Measurements from ENCODE around the gene PDRG1.
"Not testable (repeated sequence)": the region's sequence is repeated elsewhere in the genome, so short reads cannot be mapped to it uniquely, and the experiment has no call there.

DNA sequence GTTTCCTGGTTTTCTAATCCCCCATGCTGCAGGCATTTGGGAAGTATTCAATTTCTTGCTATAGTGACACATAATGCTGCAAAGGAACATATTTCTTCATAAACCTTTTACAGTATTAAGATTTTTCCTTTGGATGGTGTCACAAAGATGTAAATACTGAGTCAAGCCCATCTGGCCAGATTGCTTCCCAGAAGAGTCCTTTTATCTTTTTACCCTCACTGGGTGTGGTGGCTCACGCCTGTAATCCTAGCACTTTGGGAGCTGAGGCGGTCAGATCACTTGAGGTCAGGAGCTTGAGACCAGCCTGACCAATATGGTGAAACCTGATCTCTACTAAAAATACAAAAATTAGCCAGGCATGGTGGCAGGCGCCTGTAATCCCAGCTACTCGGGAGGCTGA is 22.2 kb downstream of the PDRG1 start:
- TF ChIP-seq, protein P1, sequence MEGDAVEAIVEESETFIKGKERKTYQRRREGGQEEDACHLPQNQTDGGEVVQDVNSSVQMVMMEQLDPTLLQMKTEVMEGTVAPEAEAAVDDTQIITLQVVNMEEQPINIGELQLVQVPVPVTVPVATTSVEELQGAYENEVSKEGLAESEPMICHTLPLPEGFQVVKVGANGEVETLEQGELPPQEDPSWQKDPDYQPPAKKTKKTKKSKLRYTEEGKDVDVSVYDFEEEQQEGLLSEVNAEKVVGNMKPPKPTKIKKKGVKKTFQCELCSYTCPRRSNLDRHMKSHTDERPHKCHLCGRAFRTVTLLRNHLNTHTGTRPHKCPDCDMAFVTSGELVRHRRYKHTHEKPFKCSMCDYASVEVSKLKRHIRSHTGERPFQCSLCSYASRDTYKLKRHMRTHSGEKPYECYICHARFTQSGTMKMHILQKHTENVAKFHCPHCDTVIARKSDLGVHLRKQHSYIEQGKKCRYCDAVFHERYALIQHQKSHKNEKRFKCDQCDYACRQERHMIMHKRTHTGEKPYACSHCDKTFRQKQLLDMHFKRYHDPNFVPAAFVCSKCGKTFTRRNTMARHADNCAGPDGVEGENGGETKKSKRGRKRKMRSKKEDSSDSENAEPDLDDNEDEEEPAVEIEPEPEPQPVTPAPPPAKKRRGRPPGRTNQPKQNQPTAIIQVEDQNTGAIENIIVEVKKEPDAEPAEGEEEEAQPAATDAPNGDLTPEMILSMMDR (IDR thresholded peaks at IDR 0.05), result not testable (repeated sequence)
- TF ChIP-seq, protein P2, sequence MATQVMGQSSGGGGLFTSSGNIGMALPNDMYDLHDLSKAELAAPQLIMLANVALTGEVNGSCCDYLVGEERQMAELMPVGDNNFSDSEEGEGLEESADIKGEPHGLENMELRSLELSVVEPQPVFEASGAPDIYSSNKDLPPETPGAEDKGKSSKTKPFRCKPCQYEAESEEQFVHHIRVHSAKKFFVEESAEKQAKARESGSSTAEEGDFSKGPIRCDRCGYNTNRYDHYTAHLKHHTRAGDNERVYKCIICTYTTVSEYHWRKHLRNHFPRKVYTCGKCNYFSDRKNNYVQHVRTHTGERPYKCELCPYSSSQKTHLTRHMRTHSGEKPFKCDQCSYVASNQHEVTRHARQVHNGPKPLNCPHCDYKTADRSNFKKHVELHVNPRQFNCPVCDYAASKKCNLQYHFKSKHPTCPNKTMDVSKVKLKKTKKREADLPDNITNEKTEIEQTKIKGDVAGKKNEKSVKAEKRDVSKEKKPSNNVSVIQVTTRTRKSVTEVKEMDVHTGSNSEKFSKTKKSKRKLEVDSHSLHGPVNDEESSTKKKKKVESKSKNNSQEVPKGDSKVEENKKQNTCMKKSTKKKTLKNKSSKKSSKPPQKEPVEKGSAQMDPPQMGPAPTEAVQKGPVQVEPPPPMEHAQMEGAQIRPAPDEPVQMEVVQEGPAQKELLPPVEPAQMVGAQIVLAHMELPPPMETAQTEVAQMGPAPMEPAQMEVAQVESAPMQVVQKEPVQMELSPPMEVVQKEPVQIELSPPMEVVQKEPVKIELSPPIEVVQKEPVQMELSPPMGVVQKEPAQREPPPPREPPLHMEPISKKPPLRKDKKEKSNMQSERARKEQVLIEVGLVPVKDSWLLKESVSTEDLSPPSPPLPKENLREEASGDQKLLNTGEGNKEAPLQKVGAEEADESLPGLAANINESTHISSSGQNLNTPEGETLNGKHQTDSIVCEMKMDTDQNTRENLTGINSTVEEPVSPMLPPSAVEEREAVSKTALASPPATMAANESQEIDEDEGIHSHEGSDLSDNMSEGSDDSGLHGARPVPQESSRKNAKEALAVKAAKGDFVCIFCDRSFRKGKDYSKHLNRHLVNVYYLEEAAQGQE (IDR thresholded peaks at IDR 0.05; ENCODE audit: insufficient read depth in 1 of 2, low read depth in 2 of 2, low read length in 1 of 2), result not testable (repeated sequence)
- TF ChIP-seq POLR2AphosphoS5 (IDR thresholded peaks at IDR 0.05; ENCODE audit: low read depth, low read length); TCF7L2 (IDR thresholded peaks at IDR 0.05; ENCODE audit: low read depth, low read length); SIN3A (IDR thresholded peaks at IDR 0.05; ENCODE audit: borderline replicate concordance, insufficient read depth, low read depth, low read length): not testable (repeated sequence)
